ENCODE data around the gene NOTCH4. TPM values are rescaled to one million over a fixed set of nuclear protein-coding genes. Genes with fewer than 3 reads are reported as not detected.

Gene NOTCH4
- total and polyA plus RNA-seq, 9 of the 15 experiments (the other 6 are each of a cell fraction or from before 2014, with no cell fraction given): 0.24 to 4.3 (median 1.7) TPM

DNA sequence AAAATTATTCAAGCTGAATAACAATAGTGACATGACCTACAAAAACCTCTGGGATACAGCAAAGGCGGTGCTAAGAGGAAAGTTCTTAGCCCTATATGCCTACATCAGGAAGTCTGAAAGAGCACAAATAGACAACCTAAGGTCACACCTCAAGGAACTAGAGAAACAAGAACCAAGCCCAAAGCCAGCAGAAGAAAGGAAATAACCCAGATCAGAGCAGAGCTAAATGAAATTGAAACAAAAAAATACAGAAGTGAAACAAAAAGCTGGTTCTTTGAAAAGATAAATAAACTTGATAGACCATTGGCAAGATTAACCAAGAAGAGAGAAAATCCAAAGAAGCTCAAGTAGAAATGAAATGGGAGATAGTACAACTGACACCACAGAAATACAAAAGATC is 47.6 kb upstream of the NOTCH4 start:
- no peaks in the 10 kb centered on the region for H3K9me1 ChIP-seq (ENCODE audit: control insufficient read depth, insufficient read depth, low read length)
- no peak for DNase-seq (ENCODE audit: extremely low read depth in 1 of 4, low spot score in 3 of 4)
- no peak for FAIRE-seq
- H2AFZ ChIP-seq (ENCODE audit: low read depth, low read length): no peak overlapping the region
- ATAC-seq: no peak
- BruUV-seq (replicated peaks): no TSS peak
- H3K9me3 ChIP-seq (replicated peaks; ENCODE audit: control insufficient read depth, insufficient read depth, low read depth, low read length): no peaks in the 10 kb centered on the region
- no peaks in the 10 kb centered on the region for H3K79me2 ChIP-seq (ENCODE audit: control insufficient read depth, insufficient read depth, low read length)
- in situ Hi-C loops (cut with MboI) (no loop called here), intact Hi-C loops (cut with micrococcal nuclease) (no loop called here)
- WGBS (ENCODE audit: insufficient coverage, low coverage, missing lambda C conversion rate): 0% methylated on average over 1 of the region's 1 CpG
- POLR2A ChIA-PET: interaction anchor here (0.6 to 0.7 kb wide), 2 partner anchors 17 to 27 kb away, joined by 3 to 5 read pairs; no protein-coding TSS in a partner anchor
- no peak overlapping the region for H3K9ac ChIP-seq (ENCODE audit: insufficient read depth in 1 of 2, low read depth in 2 of 2, low read length in 2 of 2)
- no peaks in the 10 kb centered on the region for H3K4me1 ChIP-seq (replicated peaks in 1 of 2; ENCODE audit: control insufficient read depth in 2 of 2, insufficient read depth in 2 of 2, low read length in 2 of 2)
- H3K27ac ChIP-seq (ENCODE audit: extremely low read depth, low read depth, low read length): no peak overlapping the region
- H3K4me3 ChIP-seq: no peak overlapping the region
- H4K20me1 ChIP-seq (replicated peaks; ENCODE audit: control insufficient read depth, insufficient read depth, low read length): no peaks in the 10 kb centered on the region
- peaks cover 0 to 3% of the 10 kb centered on the region in 2 experiments; a peak in 2 of 5 replicates for H3K27me3 ChIP-seq (ENCODE audit: control insufficient read depth in 2 of 2, insufficient read depth in 2 of 2, low read length in 2 of 2)
- no peaks in the 10 kb centered on the region for H3K36me3 ChIP-seq (ENCODE audit: control insufficient read depth, insufficient read depth, low read length)
- H3K4me2 ChIP-seq (ENCODE audit: insufficient read depth, low read length): no peak overlapping the region
- CTCF ChIA-PET (ENCODE audit: low intra/inter-chr PET ratio): interaction anchor here (0.6 kb wide), 1 partner anchor 765 kb away, joined by 3 read pairs; no protein-coding TSS in a partner anchor
- TF ChIP-seq REST (IDR thresholded peaks at IDR 0.05; ENCODE audit: borderline replicate concordance) (no peak), REST (CRISPR knock-in tag; IDR thresholded peaks at IDR 0.05; ENCODE audit: low read depth) (no peak), NONO (IDR thresholded peaks at IDR 0.05; ENCODE audit: low read depth in 2 of 2, low read length in 1 of 2) (no peak), CAMTA2 (CRISPR knock-in tag; conservative IDR thresholded peaks at IDR 0.05) (no peak), HLTF (IDR thresholded peaks at IDR 0.05) (no peak), ZEB2 (IDR thresholded peaks at IDR 0.05) (no peak)
- TF ChIP-seq, protein P1, sequence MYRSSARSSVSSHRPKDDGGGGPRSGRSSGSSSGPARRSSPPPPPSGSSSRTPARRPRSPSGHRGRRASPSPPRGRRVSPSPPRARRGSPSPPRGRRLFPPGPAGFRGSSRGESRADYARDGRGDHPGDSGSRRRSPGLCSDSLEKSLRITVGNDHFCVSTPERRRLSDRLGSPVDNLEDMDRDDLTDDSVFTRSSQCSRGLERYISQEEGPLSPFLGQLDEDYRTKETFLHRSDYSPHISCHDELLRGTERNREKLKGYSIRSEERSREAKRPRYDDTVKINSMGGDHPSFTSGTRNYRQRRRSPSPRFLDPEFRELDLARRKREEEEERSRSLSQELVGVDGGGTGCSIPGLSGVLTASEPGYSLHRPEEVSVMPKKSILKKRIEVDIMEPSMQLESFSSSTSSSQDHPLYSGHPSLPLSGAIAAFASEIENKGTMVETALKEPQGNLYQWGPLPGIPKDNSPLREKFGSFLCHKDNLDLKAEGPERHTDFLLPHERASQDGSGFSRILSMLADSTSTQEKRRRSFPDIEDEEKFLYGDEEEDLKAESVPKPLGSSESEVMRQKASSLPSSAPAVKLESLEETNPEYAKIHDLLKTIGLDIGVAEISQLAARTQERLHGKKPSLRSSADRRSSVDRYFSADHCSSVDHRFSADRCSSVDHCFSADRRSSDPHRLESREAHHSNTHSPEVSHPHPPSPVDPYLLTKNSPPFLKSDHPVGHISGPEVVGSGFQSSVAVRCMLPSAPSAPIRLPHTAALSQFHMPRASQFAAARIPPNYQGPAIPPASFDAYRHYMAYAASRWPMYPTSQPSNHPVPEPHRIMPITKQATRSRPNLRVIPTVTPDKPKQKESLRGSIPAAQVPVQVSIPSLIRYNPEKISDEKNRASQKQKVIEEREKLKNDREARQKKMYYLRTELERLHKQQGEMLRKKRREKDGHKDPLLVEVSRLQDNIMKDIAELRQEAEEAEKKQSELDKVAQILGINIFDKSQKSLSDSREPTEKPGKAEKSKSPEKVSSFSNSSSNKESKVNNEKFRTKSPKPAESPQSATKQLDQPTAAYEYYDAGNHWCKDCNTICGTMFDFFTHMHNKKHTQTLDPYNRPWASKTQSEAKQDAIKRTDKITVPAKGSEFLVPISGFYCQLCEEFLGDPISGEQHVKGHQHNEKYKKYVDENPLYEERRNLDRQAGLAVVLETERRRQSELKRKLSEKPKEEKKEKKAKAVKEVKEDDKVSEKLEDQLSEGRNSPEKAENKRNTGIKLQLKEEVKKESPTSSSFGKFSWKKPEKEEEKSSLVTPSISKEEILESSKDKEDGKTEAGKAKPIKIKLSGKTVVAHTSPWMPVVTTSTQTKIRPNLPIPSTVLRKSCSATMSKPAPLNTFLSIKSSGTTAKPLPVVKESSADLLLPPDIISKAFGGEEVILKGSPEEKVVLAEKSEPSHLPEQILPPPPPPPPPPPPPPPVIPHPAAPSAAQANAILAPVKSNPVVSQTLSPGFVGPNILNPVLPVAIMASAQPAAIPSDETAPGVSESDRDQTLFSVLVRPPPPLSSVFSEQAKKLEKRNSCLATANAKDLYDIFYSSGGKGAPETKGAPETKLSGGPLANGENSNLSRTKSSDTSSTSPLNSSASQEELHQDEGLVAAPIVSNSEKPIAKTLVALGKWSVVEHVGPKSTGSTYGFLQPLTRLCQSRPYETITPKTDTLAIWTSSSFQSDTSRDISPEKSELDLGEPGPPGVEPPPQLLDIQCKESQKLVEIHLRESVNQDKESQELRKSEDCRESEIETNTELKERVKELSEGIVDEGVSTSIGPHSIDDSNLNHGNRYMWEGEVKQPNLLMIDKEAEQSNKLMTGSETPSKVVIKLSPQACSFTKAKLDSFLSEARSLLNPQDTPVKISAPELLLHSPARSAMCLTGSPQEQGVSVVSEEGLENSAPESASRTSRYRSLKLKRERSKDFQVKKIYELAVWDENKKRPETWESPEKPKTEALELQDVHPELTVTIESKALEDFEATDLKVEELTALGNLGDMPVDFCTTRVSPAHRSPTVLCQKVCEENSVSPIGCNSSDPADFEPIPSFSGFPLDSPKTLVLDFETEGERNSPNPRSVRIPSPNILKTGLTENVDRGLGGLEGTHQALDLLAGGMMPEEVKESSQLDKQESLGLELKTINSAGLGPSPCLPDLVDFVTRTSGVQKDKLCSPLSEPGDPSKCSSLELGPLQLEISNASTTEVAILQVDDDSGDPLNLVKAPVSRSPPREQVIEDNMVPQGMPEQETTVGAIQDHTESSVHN (IDR thresholded peaks at IDR 0.05; ENCODE audit: borderline replicate concordance in 1 of 2, low read depth in 1 of 2): no peak

Measured in K562 (cell line).